AG08396 (cell line): ENCODE data around the gene SFXN4.
"Not testable (repeated sequence)": the region's sequence is repeated elsewhere in the genome, so short reads cannot be mapped to it uniquely, and the experiment has no call there.

Source experiments
- DNase-seq: peaks from one replicate; pipeline ENCODE4 v3.0.0; 2012; ENCODE audit warnings: low spot score, mixed read lengths

The SFXN4 gene

GRCh38 chr10:119139464-119140067 lies 25.9 kb downstream of the SFXN4 start:
- DNase-seq = peak; percentile 52

GRCh38 chr10:119138346-119139306 lies 26.9 kb downstream of the SFXN4 start:
- no peak for DNase-seq

- DNase-seq = not testable (repeated sequence)
These were observed 27.6 kb downstream of the SFXN4 start for GRCh38 chr10:119137878-119138277.

GRCh38 chr10:119136084-119136483 lies 29.4 kb downstream of the SFXN4 start:
- DNase-seq = no peak

- no peak for DNase-seq
These were observed 30.0 kb downstream of the SFXN4 start for GRCh38 chr10:119135513-119135881.

- no peak for DNase-seq
These were observed 31.6 kb downstream of the SFXN4 start for GRCh38 chr10:119133949-119134348.

- DNase-seq = no peak
These were observed 32.8 kb downstream of the SFXN4 start for GRCh38 chr10:119132521-119133345.

- DNase-seq = no peak
These were observed 33.8 kb downstream of the SFXN4 start for GRCh38 chr10:119131512-119132240.

- no peak for DNase-seq
These were observed 35.8 kb downstream of the SFXN4 start for GRCh38 chr10:119129721-119130120.

- DNase-seq = no peak
These were observed 39.6 kb downstream of the SFXN4 start for GRCh38 chr10:119125942-119126341.

GRCh38 chr10:119120875-119121274 lies 44.6 kb downstream of the SFXN4 start:
- no peak for DNase-seq

GRCh38 chr10:119120413-119120867 lies 45.1 kb downstream of the SFXN4 start:
- peak; percentile 27 for DNase-seq

GRCh38 chr10:119119400-119119799 lies 46.1 kb downstream of the SFXN4 start:
- no peak for DNase-seq

GRCh38 chr10:119118231-119118630 lies 47.3 kb downstream of the SFXN4 start:
- no peak for DNase-seq

GRCh38 chr10:119116326-119116951 lies 49.1 kb downstream of the SFXN4 start:
- DNase-seq = no peak

GRCh38 chr10:119115926-119116325 lies 49.6 kb downstream of the SFXN4 start:
- DNase-seq = no peak

GRCh38 chr10:119113751-119114732 lies 51.5 kb downstream of the SFXN4 start:
- DNase-seq = peak; percentile 77

- DNase-seq = peak; percentile 43
These were observed 53.5 kb downstream of the SFXN4 start for GRCh38 chr10:119112056-119112455.

GRCh38 chr10:119107771-119108170 lies 57.7 kb downstream of the SFXN4 start:
- not testable (repeated sequence) for DNase-seq

- not testable (repeated sequence) for DNase-seq
These were observed 58.4 kb downstream of the SFXN4 start for GRCh38 chr10:119107106-119107505.
